CD1c-positive myeloid dendritic cell (primary cell): ENCODE results near the gene CCR7.

Experiments
- DNase-seq: peaks from one replicate; pipeline ENCODE4 v3.0.0-alpha.2; 2016; ENCODE audit errors: extremely low spot score

CCR7 gene, protein sequence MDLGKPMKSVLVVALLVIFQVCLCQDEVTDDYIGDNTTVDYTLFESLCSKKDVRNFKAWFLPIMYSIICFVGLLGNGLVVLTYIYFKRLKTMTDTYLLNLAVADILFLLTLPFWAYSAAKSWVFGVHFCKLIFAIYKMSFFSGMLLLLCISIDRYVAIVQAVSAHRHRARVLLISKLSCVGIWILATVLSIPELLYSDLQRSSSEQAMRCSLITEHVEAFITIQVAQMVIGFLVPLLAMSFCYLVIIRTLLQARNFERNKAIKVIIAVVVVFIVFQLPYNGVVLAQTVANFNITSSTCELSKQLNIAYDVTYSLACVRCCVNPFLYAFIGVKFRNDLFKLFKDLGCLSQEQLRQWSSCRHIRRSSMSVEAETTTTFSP

DNA sequence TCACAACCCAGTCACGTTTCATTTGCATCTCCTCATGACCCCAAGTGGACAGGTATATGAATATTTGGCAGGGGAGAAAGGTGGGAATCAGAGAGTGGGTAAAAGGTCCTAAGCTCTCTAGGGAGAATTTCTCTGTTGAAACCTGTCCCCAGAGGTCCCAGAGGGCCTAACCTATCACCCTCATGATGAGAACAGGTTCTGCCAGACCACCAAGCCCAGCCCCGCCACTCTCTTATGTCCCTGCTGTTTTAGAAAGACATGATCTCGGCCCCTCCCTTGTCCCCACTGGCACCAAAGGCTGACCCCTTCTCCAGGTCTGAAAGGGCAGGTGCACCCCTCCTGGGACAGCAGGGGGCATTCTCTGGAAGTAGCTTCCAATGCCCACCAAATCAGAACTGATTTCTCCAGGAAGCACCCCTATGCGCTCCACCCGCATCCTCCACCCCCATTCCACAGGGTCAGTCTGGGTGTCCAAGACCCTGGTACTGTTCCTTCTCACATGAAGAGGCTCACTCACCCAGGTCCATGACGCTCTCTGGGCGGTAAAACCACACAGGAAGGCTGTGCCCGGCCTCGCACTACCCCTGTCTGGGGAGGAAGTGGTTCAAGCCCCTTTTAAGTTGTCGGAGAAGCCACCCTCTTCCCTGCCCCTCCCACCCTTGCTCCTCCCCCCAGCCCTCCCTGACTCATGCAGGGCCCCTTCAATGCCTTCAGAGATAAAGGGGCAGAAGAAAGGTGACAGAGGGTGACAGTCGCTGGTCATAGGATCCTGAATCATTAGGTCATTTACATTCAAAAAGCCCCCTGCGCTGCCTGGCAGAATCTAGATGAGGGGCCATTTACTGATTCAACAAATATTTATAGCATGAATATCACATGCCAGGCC is at the start of gene CCR7:
Gene CCR7 (minus strand): TSS at position 590 of the 886 bp plus-strand sequence. CDS start 63 bp downstream, at position 527.
- peak; percentile 44 for DNase-seq

DNA sequence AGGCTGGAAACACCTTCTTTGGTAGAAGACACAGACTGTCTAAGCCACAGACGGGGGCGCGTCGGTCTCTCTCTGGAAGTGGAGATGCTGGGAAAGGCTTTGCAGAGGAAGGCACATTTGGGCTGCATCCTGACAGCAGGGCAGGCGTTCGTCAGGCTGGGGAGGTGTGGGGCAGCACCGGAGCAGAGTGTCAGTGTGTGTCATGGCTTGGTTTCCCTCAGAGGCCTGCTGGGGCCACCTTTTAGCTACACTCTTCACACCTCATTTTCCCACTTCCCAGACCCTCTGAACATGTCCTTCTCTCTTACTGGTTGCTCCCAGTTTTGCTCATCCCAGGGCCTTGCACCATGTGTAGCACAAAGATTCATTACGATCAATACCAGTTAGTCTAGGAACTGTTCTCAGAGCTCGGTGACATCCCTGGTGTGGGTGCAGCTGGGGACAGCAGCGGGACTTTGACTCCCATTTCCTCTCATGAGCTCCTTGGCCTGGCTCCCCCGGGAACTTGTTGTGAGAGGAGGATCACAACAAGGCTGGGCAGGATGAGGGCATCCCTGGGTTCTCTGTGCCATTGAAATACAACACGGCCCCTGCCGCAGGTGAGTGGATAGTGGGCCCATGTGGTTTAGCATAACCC is 49.3 kb upstream of the CCR7 start:
- no peak for DNase-seq

DNA sequence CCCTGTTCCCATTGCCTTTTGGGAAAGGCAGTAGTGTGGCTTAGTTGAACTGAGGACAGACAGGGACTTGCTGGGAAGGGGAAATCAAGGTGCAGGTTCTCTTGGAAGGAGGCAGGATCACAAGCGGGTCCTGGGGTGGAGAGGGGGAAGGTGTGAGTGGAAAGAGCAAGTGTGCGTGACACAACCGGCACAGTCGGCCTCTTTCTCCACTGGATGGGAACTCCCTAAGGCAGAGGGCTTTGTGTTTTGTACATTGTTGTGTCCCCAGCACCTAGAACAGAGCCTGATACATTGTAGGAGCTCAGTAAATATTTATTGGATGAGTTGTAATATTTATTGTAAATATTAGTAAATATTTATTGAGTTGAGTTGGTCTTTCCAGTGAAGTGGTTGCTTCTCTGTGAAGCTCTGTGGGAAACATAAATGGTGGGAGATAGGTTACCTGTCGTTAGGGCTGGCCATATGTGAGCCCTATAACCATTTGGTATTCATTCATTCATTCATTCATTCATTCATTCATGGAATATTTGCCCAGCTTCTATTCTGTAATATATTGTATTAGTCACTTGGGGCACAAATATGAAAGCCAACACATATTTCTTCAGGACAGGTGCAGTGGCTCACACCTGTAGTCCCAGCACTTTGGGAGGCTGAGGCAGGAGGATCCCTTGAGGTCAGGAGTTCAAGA is 48.3 kb upstream of the CCR7 start:
- DNase-seq, result no peak

DNA sequence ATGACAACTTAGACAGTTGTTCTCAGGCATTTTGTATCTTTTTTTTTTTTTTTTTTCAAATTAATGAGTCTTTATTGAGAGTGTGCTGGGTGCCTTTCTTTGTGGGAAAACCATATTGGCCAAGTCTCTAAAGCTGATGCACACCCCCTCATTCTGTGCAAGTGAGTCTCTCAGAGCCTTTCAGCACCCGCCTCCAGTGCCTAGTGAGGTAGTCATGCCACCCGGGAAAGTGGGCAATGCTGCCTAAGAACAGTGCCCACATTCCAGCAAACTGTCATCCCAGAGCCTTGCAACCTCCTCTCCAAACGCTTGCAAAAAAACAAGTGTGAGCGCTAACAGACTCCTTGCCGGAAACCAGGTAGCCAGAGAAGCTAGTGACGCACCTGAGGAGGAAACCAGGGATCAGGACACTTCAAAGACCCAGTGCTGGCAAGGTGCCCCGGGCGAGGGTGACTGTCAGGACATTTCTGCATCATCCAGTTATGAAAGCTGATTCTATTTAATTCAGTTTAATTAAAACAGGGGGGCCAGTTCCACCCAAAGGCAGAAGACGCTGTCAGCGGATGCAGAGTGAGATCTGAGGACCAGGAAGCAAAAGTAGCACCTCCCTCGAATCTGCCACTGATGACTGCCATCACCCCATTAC is 47.5 kb upstream of the CCR7 start:
- no peak for DNase-seq

- no peak for DNase-seq
Observed at GRCh38 chr17:40611840-40612474, 46.7 kb upstream of the CCR7 start.

- no peak for DNase-seq
Observed at GRCh38 chr17:40610359-40610758, 45.1 kb upstream of the CCR7 start.

DNA sequence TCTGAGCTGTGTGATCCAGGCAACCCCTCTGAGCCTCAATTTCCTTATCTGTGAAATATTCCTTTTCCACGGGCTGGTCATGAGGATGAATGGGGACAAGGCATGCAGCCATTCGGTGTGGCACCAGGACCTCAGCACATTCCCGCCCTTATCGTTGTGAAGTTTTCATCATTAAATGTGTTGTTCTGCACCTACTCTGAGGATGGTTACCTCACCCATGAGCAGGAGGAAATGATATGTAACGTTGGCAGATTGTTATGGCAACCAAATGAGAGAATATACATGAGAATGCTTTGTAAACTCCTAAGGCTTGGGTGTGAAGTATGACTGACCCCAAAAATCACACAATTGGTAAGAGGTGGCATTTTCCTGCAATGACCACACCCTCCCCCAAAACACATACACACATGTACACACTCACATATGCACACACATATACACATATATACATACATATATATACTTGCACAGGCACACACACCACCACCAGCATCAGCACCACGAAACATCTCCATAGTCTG is 42.8 kb upstream of the CCR7 start:
- peak; percentile 48 for DNase-seq

GRCh38 chr17:40607641-40608040 is 42.4 kb upstream of the CCR7 start:
- no peak for DNase-seq

- DNase-seq, result no peak
Observed at GRCh38 chr17:40606548-40607353, 41.5 kb upstream of the CCR7 start.

GRCh38 chr17:40605306-40605705 is 40.0 kb upstream of the CCR7 start:
- peak; percentile 36 for DNase-seq

- DNase-seq, result no peak
Observed at GRCh38 chr17:40604327-40605080, 39.2 kb upstream of the CCR7 start.

- DNase-seq, result no peak
Observed at GRCh38 chr17:40602445-40603443, 37.5 kb upstream of the CCR7 start.

- no peak for DNase-seq
Observed at GRCh38 chr17:40600486-40601046, 35.3 kb upstream of the CCR7 start.

DNA sequence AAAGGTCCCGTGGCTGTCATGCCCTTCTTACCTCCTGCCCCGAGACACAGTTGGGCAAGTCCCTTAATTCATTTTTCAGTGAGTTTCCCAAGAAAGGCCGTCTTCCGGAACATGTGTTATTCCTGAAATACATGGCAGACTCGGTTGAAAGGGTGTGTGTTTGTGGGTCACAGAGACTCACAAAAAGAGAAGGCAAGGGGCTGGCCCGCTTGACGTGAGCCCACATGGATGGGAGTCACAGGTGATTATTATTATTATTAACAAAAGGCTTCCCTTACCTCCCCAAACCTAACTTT is 34.1 kb upstream of the CCR7 start:
- no peak for DNase-seq

DNA sequence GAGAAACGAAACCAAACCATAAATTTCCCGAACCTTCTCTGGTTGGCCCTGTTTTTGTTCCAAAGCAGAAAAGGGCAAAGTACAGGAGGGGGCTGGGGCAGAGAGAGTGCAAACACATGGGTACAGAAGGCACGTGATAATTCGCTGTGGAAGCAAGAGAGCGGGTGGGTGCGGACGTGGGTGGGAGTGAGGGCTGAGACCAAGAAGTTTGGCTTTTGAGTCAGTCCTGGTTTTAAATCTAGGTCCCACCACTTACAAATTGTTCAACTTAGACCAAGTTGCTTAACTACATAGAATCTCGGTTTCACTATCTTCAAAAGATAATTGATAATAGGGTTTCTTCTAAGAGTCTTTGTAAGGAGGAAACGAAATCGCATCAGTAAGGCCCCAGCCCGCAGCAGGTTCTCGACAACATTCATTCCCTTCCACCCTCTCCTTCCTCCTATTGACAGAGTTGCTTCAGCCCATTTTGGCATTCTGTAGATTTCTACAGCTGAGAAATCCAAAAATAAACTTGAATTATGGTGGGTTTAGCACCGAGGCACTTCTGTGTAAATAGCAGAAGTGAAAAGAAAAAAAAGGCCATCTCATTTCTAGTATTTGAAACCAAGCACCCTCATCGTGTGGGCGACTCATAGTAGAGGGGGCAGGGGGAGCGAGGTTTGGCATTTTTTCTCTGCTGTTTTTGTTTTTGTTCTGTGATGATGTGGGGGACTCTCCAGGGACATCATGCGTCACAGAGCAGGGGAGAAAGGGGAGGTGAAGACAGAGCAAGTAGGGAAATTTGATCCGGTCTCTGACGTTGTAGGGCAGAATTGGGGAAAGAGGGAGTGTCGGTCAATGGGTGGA is 33.6 kb upstream of the CCR7 start:
- DNase-seq, result peak; percentile 86

DNA sequence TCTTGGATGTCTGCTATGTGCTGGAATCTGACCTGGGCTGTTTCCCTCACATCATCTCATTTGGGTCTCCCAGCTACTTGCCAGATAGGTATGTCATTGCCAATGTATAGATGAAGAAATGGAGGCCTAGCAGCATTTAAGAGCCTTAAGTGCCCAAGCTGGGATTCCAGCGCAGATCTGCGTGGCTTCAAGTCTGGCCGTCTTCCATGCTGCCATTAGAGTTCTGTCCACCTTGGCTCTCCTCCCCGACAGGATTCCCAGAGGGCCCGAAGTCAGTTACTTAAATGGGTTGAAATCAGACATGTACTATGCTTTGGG is 33.0 kb upstream of the CCR7 start:
- no peak for DNase-seq
